ENCODE data around the gene SNTB2. TPM values are rescaled to one million over a fixed set of nuclear protein-coding genes. Genes with fewer than 3 reads are reported as not detected.

Gene SNTB2
- total and polyA plus RNA-seq, 2 of the 8 experiments (the other 6 are each of a cell fraction or from before 2014, with no cell fraction given) = 6.0 to 16.1 TPM

- no peak for TF ChIP-seq CHD7 (IDR thresholded peaks at IDR 0.05; ENCODE audit: insufficient replicate concordance, low read length)
- no peak for TF ChIP-seq RXRA (IDR thresholded peaks at IDR 0.05; ENCODE audit: insufficient read depth, low read depth, low read length)
- no peak for TF ChIP-seq TAF1 (IDR thresholded peaks at IDR 0.05; ENCODE audit: low read depth, low read length)
- no peak for TF ChIP-seq ZNF274 (IDR thresholded peaks at IDR 0.05; ENCODE audit: borderline replicate concordance, extremely low read depth, low read length)
- no peak for TF ChIP-seq JUN (IDR thresholded peaks at IDR 0.05; ENCODE audit: low read depth, low read length)
- no peak for TF ChIP-seq SAP30 (IDR thresholded peaks at IDR 0.05; ENCODE audit: insufficient read depth, insufficient replicate concordance, low read length)
- TF ChIP-seq SP2 (IDR thresholded peaks at IDR 0.05; ENCODE audit: low read length) = no peak
- TF ChIP-seq RNF2 (IDR thresholded peaks at IDR 0.05; ENCODE audit: borderline replicate concordance, low read depth, low read length, missing control alignments, poor library complexity, severe bottlenecking) = no peak
- no peak for TF ChIP-seq GTF2F1 (IDR thresholded peaks at IDR 0.05; ENCODE audit: borderline replicate concordance, low read depth, low read length)
Observed at GRCh38 chr16:69241926-69242325, 55.0 kb downstream of the SNTB2 start (continued).
